Measurements from ENCODE around the gene MERTK. TPM values are rescaled to one million over a fixed set of nuclear protein-coding genes. Genes with fewer than 3 reads are reported as not detected.

MERTK gene
- total RNA-seq, 4 donors from 2014 or later: 10.8 to 28.6 (median 11.6) TPM

GRCh38 chr2:112019569-112019982, 121.2 kb downstream of the MERTK start:
- Histone ChIP-seq H3K27me3 (no peaks in the 10 kb centered on the region), H3K36me3 (no peaks in the 10 kb centered on the region), H3K27ac (no peak overlapping the region), H3K9me3 (no peaks in the 10 kb centered on the region), H3K4me1 (no peaks in the 10 kb centered on the region), H3K4me3 (no peak overlapping the region)
- intact Hi-C loops (cut with DNase I; ENCODE audit: low total_unique reads) (no loop called here), in situ Hi-C loops (cut with MboI; ENCODE audit: low pct_ligation_motif_present in 1 of 4, low pct_unique_long_range_greater_than_20kb in 1 of 4, low sequenced_read_pairs in 3 of 4) (no loop called here)
- WGBS, 2 donors (ENCODE audit: low coverage in 1 of 2): 47% methylated on average over 4 of the region's 4 CpGs; no CpG with 5 or more reads in 1 of the 2 donors
- TF ChIP-seq POLR2AphosphoS5 (IDR thresholded peaks at IDR 0.05): no peak
- DNase-seq: no peak

GRCh38 chr2:112020561-112020960, 122.2 kb downstream of the MERTK start:
- Histone ChIP-seq H3K27me3 (no peaks in the 10 kb centered on the region), H3K4me1 (no peaks in the 10 kb centered on the region), H3K4me3 (no peak overlapping the region), H3K27ac (no peak overlapping the region), H3K9me3 (no peaks in the 10 kb centered on the region), H3K36me3 (no peaks in the 10 kb centered on the region)
- WGBS, 2 donors (ENCODE audit: low coverage in 1 of 2): 80 to 88% methylated on average over 2 to 3 of the region's 3 CpGs
- no peak for DNase-seq
- in situ Hi-C loops (cut with MboI; ENCODE audit: low pct_ligation_motif_present in 1 of 4, low pct_unique_long_range_greater_than_20kb in 1 of 4, low sequenced_read_pairs in 3 of 4) (no loop called here), intact Hi-C loops (cut with DNase I; ENCODE audit: low total_unique reads) (no loop called here)
- no peak for TF ChIP-seq POLR2A (IDR thresholded peaks at IDR 0.05)
- TF ChIP-seq POLR2AphosphoS5 (IDR thresholded peaks at IDR 0.05): no peak
- no peak for TF ChIP-seq EP300 (IDR thresholded peaks at IDR 0.05; ENCODE audit: low read depth)
- TF ChIP-seq, protein P1, sequence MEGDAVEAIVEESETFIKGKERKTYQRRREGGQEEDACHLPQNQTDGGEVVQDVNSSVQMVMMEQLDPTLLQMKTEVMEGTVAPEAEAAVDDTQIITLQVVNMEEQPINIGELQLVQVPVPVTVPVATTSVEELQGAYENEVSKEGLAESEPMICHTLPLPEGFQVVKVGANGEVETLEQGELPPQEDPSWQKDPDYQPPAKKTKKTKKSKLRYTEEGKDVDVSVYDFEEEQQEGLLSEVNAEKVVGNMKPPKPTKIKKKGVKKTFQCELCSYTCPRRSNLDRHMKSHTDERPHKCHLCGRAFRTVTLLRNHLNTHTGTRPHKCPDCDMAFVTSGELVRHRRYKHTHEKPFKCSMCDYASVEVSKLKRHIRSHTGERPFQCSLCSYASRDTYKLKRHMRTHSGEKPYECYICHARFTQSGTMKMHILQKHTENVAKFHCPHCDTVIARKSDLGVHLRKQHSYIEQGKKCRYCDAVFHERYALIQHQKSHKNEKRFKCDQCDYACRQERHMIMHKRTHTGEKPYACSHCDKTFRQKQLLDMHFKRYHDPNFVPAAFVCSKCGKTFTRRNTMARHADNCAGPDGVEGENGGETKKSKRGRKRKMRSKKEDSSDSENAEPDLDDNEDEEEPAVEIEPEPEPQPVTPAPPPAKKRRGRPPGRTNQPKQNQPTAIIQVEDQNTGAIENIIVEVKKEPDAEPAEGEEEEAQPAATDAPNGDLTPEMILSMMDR (IDR thresholded peaks at IDR 0.05): no peak

GRCh38 chr2:112021290-112021689, 122.9 kb downstream of the MERTK start:
- H3K27ac ChIP-seq: no peak overlapping the region
- 90 to 93% methylated on average over 3 to 10 of the region's 10 CpGs for WGBS, 2 donors (ENCODE audit: low coverage in 1 of 2)
- H3K9me3 ChIP-seq: no peaks in the 10 kb centered on the region
- H3K4me3 ChIP-seq: no peak overlapping the region
- H3K36me3 ChIP-seq: no peaks in the 10 kb centered on the region
- no peaks in the 10 kb centered on the region for H3K27me3 ChIP-seq
- intact Hi-C loops (cut with DNase I; ENCODE audit: low total_unique reads): no loop called here
- TF ChIP-seq POLR2AphosphoS5 (IDR thresholded peaks at IDR 0.05) (no peak), POLR2A (IDR thresholded peaks at IDR 0.05) (no peak), EP300 (IDR thresholded peaks at IDR 0.05; ENCODE audit: low read depth) (no peak)
- TF ChIP-seq, protein P1 (IDR thresholded peaks at IDR 0.05): no peak
- no peaks in the 10 kb centered on the region for H3K4me1 ChIP-seq
- in situ Hi-C loops (cut with MboI; ENCODE audit: low pct_ligation_motif_present in 1 of 4, low pct_unique_long_range_greater_than_20kb in 1 of 4, low sequenced_read_pairs in 3 of 4): no loop called here
- DNase-seq: no peak

DNA sequence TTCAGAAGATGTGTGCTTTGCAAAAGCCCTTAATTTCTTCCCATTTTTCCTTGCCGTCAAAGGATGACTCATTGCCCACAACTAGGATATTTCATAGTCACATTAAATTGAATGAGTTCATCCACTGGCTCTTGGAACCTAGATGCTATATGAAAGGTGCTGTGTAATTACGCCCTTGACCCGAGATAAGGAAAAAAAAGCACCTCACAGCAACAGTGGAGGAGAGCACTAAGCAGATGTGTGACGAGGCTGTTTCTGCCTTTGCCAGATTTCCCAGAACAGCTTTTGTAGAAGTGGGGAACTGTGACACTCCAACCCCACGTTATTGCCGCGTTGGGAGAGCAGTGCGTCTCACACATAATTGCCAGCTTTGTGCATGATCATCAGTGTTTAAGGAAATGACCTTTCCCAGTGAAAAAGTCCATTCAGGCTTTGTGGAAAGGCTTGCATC, 123.4 kb downstream of the MERTK start:
- Histone ChIP-seq H3K27ac (no peak overlapping the region), H3K9me3 (no peaks in the 10 kb centered on the region), H3K27me3 (no peaks in the 10 kb centered on the region), H3K4me1 (no peaks in the 10 kb centered on the region), H3K4me3 (no peak overlapping the region), H3K36me3 (no peaks in the 10 kb centered on the region)
- in situ Hi-C loops (cut with MboI; ENCODE audit: low pct_ligation_motif_present in 1 of 4, low pct_unique_long_range_greater_than_20kb in 1 of 4, low sequenced_read_pairs in 3 of 4): no loop called here
- DNase-seq: no peak
- WGBS, 2 donors (ENCODE audit: low coverage in 1 of 2): 73 to 84% methylated on average over 4 to 8 of the region's 8 CpGs
- intact Hi-C loops (cut with DNase I; ENCODE audit: low total_unique reads): no loop called here
- TF ChIP-seq EP300 (IDR thresholded peaks at IDR 0.05; ENCODE audit: low read depth) (no peak), POLR2AphosphoS5 (IDR thresholded peaks at IDR 0.05) (no peak), POLR2A (IDR thresholded peaks at IDR 0.05) (no peak)
- TF ChIP-seq, protein P1 (IDR thresholded peaks at IDR 0.05): no peak

- in situ Hi-C loops (cut with MboI; ENCODE audit: low pct_ligation_motif_present in 1 of 4, low pct_unique_long_range_greater_than_20kb in 1 of 4, low sequenced_read_pairs in 3 of 4): no loop called here
- H3K36me3 ChIP-seq: no peaks in the 10 kb centered on the region
- DNase-seq: no peak
- intact Hi-C loops (cut with DNase I; ENCODE audit: low total_unique reads): no loop called here
- H3K9me3 ChIP-seq: no peaks in the 10 kb centered on the region
- WGBS, 2 donors (ENCODE audit: low coverage in 1 of 2): 81 to 94% methylated on average over 3 to 5 of the region's 5 CpGs
- TF ChIP-seq POLR2AphosphoS5 (IDR thresholded peaks at IDR 0.05) (no peak), EP300 (IDR thresholded peaks at IDR 0.05; ENCODE audit: low read depth) (no peak)
- TF ChIP-seq, protein P1 (IDR thresholded peaks at IDR 0.05): no peak
- no peak overlapping the region for H3K4me3 ChIP-seq
- H3K27me3 ChIP-seq: no peaks in the 10 kb centered on the region
- H3K4me1 ChIP-seq: no peaks in the 10 kb centered on the region
- no peak overlapping the region for H3K27ac ChIP-seq
Measured at GRCh38 chr2:112023707-112024106, 125.3 kb downstream of the MERTK start.
